Stimulated activated CD8-positive, alpha-beta memory T cell treated with anti-CD3 and anti-CD28 coated beads, Interleukin-4, amount 100 ng/mL, for 24 hours (primary cell): ENCODE data around the gene ARL13A.
"Not testable (repeated sequence)": the region's sequence is repeated elsewhere in the genome, so short reads cannot be mapped to it uniquely, and the experiment has no call there.

Source experiments
- DNase-seq: peaks from one replicate; pipeline ENCODE4 v3.0.0-alpha.2; 2020; ENCODE audit warnings: low read depth

The ARL13A gene

GRCh38 chrX:100969408-100969807 is at the start of gene ARL13A:
ARL13A (plus strand) TSS chrX:100969708; CDS start chrX:100973690, 3,982 bp downstream.
- no peak for DNase-seq

GRCh38 chrX:100924375-100924774 is 45.1 kb upstream of the ARL13A start:
- no peak for DNase-seq

DNA sequence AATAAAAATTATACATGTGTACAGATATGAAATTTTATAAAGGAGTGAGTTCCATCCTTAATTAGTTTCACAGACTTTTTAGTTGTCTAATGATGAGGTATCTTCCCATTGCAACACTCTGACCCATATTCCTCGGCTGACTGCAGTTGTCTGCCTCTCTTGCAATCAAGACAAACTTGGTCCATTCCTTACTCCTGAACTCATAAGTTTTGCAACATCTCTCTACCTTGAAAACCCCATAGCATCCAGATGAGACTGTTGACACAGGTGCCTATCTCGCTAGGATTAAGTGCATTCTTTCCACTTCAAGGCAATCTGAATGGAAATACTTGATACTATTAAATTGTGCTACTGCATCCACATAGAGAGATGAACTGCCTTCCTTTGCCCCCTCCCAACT is 43.1 kb upstream of the ARL13A start:
- DNase-seq, result no peak

DNA sequence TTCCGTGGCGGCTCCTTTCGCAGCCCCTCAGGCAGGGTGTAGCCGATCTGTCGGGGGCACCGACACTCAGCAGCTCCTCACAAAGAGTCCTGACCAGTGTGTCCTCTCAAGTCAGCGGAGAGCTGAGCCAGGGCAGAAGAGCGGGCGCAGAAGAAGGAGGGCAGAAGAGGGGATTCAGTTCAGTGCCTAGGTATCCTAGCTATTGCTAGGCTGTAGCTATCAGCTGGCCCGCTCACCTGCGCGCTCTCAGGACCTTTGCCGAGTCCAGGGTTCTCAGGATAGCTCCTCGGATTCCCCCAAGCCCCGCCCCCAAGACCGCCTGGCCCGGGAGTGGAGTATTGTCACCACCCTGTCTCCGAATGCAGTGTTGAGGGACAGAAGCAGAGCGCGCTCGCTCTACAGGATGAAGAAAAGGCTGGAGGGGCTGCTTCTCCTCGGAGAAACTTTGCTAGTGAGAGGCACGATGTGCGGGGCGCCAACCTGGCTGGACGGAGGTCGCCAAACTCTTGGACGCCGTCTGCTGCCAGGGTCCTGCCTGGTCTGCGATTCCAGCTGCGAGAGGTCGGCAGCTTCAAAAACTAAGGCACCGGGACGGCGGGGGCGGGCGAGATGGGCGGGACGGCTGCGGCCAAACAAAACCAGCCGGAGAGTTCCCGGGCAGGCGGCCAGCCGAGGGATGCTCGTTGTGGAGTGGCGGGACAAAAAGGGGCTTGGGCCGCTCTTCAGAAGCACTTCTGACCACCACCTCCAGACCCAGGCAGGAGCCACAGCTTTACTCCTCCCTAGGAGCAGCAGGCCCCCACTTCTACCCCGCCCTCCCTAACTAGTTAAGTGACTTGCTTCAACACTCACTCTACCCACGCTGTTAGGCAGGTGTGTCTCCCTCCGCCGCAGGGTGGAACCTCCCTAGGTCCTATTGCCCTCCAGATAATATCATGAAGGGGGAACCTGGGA is 40.6 kb upstream of the ARL13A start, which contains the start of gene XKRX:
Gene XKRX, minus strand, starts transcription at position 258 of the 954 bp plus-strand sequence. CDS start 613 bp downstream, outside the sequence.
- DNase-seq, result peak; percentile 16

DNA sequence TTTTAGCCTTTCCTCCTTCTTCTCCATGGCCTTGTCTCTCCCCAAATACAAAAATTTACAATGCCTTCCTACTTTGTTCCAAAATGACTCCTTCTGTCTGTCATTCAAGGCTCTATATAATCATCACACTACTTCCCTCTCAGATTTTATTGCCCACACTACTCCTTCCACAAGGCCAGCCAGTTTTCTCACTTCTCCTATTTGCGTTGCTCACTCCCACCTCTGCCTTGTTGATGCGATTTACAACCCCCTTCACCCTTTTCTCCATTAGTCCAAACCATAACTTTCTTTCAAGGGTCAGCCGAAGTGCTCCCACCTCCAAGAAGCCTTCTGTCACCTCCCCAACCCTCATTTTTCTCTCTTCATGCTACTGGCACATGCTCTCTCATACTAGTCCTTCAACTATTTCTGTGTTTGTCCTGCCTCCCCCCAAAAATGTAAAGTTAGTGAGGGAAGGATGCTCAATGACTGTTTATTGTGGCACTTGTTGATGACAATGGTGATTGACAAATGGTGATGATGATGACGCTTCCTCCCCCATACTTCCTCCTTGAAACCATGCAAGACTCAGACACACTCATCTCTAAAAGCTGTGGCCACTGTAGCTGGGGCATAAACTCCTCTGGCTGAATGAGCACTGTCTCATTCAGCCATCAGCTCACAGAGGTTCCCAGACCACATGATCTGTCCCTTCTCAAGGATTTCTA is 38.1 kb upstream of the ARL13A start:
- DNase-seq, result no peak

- DNase-seq, result no peak
Observed at GRCh38 chrX:100931925-100932285, 37.6 kb upstream of the ARL13A start.

DNA sequence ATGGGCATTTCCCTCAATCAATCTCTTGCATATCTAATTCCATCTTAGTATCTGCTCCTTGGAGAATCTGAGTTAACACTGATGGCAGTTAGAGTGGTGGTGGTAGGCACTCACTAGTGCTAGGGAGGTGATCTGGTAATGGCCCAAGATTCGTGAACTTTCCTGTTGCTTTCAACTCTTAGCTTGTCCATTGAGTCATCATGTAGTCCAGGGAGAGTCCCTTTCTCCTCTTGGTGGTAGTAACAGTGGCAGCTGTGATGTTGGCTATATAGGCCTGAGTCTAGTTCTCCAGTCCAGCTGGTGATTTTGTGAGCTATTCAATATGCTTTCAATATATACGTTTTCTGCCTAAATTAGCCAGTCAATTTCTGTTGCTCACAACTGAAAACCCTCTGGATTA is 33.7 kb upstream of the ARL13A start:
- no peak for DNase-seq

DNA sequence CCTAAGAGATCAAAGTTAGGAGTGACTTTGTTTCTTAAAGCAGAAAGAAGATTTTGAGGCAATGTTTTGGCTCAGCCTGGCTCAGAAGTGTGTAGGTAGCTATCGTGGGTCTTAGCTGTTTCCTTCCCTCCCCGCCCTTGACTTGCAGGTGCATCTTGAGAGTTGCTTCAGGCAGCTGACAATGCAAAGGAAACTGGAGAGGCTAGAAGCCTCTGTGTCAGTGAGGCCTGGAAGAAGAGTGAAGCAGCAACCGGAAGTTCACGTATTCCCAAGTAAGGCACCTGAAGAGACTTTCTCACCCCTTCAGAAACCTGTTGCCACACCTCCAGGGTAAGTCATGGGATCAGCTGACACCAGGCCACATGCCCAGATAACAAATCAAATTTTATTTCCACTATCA is 30.2 kb upstream of the ARL13A start:
- no peak for DNase-seq

DNA sequence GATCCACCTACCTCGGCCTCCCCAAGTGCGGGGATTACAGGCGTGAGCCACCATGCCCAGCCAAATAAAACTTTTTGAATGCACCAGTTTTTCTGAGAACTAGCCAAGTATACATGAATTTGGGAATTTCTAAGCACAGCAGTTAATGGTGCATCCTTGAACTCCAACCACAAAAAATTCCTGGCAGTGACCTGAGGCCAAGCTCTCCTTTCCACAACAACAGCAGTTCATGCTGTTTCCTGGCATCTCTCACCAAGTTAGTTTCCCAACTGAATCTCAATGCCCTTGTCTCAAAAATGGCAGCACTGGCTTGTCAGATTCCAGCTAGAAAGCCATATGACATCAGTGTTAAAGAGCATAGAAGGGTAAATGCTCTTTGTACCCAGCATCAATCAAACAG is 24.9 kb upstream of the ARL13A start:
- no peak for DNase-seq

DNA sequence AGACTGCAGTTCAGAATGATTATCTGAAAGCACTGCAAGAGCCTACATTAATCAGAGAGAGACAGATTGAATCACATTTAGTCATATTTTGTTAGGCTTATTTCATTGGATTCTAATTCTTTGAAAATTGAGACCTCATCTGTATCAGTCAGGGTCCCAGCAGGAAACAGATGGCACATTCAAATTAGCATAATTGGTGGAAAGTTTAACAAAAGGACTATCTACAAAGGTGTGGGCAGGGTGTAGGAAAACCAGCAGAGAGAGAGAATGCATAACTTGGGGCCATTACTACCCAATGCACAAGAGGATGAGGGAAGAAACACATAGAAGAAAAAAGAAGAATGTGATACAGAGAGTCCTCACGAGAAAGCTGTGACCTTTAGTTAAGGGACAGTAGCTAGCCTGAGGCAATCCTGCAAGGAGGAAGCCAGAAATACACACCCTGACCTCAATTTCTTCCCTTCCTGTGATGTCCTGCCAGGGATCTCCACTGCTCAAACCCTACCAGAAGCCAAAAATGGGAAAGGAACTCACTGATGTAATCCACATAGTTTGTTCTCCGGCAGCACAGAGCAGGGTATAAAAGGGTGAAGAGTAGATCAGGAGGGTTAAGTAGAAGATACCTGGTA is 23.1 kb upstream of the ARL13A start:
- DNase-seq, result no peak

- DNase-seq, result no peak
Observed at GRCh38 chrX:100948557-100948956, 21.0 kb upstream of the ARL13A start.

- no peak for DNase-seq
Observed at GRCh38 chrX:100962811-100963210, 6.7 kb upstream of the ARL13A start.

GRCh38 chrX:100964362-100964761 is 5.1 kb upstream of the ARL13A start:
- DNase-seq, result no peak

GRCh38 chrX:100969936-100970335 is 428 bp downstream of the ARL13A start:
- no peak for DNase-seq

DNA sequence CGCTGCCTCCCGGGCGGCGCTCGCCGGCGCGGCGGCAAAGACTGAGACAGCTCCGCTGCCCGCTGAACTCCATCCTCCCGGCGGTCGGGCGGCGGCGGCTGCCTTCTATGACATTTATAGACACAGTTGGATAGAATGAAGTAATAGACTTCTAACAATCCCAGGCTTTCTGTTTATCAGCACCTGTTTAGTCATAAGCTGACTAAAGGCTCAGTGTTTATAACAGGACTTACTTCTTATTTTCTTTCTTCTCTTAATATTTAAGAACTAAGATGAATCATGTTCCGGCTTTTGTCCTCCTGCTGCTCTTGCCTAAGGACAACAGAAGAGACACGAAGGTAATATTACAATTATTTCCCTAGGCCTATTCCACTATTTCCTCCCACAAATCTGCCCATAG is 3.9 kb downstream of the ARL13A start:
- DNase-seq, result no peak

DNA sequence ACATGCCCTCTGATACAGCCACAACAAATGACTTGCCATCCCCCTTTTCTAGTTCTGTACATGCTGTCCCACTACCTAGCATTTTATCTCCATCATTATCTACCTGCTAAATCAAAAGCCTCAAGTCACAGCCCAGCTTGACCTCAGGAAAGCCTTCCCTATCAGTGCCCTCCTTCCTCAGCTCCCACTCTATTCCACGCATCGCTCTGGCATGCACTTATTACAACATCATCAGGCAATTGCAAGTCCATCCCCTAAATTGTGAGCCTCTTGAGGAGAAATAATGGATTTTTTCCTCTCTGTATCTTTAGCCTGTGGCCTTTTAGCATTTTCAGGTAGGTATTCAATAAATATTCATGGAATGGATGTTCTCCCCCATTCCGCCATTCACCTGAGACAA is 5.7 kb downstream of the ARL13A start:
- DNase-seq, result no peak

DNA sequence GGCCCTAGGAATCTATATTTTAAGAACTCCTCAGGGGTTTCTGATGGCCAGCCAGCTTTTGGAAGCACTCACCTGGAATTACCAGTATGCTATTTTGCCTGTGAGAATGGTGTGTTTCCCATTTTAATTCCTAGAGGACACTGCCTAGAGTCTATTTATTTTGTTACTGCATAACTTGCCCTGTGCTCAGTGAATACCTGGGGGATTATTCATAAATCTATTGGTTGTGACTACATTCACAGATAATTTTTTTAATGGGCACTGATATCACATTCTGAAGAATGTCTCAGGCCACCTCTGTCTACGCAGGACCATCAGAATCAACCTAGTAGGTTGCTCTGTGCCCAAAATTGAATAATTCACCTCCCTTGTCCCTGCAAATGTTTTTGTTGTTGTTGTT is 6.7 kb downstream of the ARL13A start:
- no peak for DNase-seq

DNA sequence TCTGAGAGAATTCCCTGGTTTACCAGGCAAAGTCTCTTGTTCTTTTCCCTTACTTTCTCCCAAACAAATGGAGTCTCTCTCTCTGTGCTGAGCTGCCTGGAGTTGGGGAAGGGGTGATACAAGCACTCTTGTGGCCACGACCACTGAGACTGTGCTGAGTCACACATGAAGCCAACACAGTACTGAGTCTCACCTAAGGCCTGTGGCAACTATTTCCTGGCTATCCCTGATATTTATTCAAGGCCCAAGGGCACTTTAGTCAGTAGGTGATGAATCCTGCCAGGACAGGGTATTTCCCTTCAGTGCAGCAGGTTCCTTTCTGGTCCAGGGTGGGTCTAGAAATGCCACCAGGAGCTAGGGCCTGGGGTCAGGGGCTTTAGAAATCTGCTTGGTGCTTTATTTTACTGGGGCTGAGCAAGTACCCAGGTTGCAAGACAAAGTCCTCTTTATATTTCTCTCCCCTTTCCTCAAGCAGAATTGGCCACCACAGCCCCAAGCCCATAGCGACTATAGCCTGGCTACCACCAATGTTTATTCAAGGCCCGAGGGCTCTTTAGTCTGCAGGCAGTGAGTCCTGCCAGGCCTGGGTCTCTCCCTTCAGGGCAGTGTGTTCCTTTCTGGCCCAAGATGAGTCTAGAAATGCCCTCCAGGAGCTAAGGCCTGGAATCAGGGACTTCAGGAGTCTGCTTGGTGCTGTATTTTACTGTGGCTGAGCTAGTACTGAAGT is 10.5 kb downstream of the ARL13A start:
- DNase-seq, result no peak

GRCh38 chrX:100980608-100981497 is 11.3 kb downstream of the ARL13A start:
- DNase-seq, result no peak

DNA sequence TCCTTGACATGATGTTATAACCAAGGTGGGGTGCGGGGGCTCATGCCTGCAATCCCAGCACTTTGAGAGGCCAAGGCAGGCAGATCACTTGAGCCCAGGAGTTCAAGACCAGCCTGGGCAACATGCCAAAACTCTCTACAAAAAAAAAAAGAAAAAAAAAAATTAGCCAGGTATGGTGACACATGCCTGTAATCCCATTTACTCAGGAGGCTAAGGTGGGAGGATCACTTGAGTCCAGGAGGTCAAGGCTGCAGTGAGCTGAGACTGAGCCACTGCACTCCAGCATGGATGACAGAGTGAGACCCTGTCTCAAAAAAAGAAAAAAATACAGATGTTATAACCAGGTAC is 12.0 kb downstream of the ARL13A start:
- DNase-seq, result not testable (repeated sequence)

DNA sequence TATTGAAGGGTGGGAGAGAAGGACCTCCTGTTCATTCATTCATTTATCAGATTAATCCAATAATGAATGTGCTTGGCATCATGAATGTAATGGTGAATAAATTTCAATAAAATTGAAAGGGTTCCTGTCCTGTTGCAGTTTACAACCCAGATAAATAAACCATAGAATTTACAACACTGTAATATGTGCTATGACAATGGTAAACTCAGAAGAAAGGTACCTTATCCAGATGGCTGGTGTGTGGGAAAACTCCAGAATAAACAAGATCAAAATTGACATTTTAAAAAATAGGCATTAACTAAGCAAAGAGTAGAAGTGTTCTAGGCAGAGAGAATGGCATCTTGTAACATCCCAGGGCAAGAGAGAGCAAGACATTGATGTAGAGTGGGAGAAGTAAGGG is 15.3 kb downstream of the ARL13A start:
- no peak for DNase-seq
